B cell (primary cell): ENCODE measurements around the gene EP400.
"Not testable (repeated sequence)": the region's sequence is repeated elsewhere in the genome, so short reads cannot be mapped to it uniquely, and the experiment has no call there.

ENCODE experiments used
- CTCF ChIP-seq: fragments of 200-600 bp; IDR thresholded peaks from one replicate; pipeline ENCODE4 v1.8.0; 2022; ENCODE audit warnings: antibody characterized with exemption, mild to moderate bottlenecking
- EZH2 ChIP-seq: IDR thresholded peaks from 2 replicates; pipeline ENCODE4 v1.6.1; 2012; ENCODE audit warnings: borderline replicate concordance, low read depth, mild to moderate bottlenecking, moderate library complexity, low read length; ENCODE audit not compliant: insufficient read depth, poor library complexity, severe bottlenecking

- not testable (repeated sequence) for TF ChIP-seq EZH2, CTCF
Observed at GRCh38 chr12:131954460-131954859, 4.7 kb downstream of the EP400 start.
